Activated CD4-positive, CD25-positive, alpha-beta regulatory T cell treated with anti-CD3 and anti-CD28 coated beads, Interleukin-2, amount 50 U/mL, for 72 hours (primary cell): ENCODE measurements around the gene IER5L.
"Not testable (repeated sequence)": the region's sequence is repeated elsewhere in the genome, so short reads cannot be mapped to it uniquely, and the experiment has no call there.

ENCODE experiments used
- DNase-seq: peaks from one replicate; pipeline ENCODE4 v3.0.0; 2021

IER5L gene

GRCh38 chr9:129138144-129138462 lies 40.0 kb downstream of the IER5L start:
- no peak for DNase-seq

- no peak for DNase-seq
Measured at GRCh38 chr9:129137292-129138143, 40.5 kb downstream of the IER5L start.

- DNase-seq, result no peak
Measured at GRCh38 chr9:129136446-129137035, 41.5 kb downstream of the IER5L start.

GRCh38 chr9:129135476-129135875 lies 42.6 kb downstream of the IER5L start:
- DNase-seq, result no peak

- DNase-seq, result no peak
Measured at GRCh38 chr9:129133082-129133481, 45.0 kb downstream of the IER5L start.

- DNase-seq, result peak; percentile 87
Measured at GRCh38 chr9:129131300-129132145, 46.5 kb downstream of the IER5L start.

GRCh38 chr9:129130791-129131190 lies 47.3 kb downstream of the IER5L start:
- DNase-seq, result no peak

GRCh38 chr9:129130271-129130670 lies 47.8 kb downstream of the IER5L start:
- DNase-seq, result not testable (repeated sequence)

- no peak for DNase-seq
Measured at GRCh38 chr9:129128689-129129088, 49.4 kb downstream of the IER5L start.

GRCh38 chr9:129126749-129127618 lies 51.1 kb downstream of the IER5L start:
- no peak for DNase-seq
